Measurements from ENCODE around the gene CDCA8.
"Not testable (repeated sequence)": the region's sequence is repeated elsewhere in the genome, so short reads cannot be mapped to it uniquely, and the experiment has no call there.

Gene CDCA8

GRCh38 chr1:37737975-37738374, 45.7 kb downstream of the CDCA8 start:
- DNase-seq (ENCODE audit: low read depth in 2 of 2), result not testable (repeated sequence)

DNA sequence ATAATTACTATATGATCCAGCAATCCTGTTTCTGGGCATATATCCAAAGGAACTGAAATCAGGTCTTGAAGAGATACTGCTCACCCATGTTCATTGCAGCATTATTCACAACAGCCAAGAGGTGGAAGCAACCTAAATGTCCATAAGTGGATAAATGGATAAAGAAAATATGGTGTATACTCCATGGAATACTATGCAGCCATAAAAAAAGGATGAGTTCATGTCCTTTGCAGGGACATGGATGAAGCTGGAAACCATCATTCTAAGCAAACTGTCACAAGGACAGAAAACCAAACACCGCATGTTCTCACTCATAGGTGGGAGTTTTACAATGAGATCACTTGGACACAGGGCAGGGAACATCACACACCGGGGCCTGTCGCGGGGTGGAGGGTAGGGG, 46.3 kb downstream of the CDCA8 start:
- not testable (repeated sequence) for DNase-seq (ENCODE audit: low read depth in 2 of 2)

DNA sequence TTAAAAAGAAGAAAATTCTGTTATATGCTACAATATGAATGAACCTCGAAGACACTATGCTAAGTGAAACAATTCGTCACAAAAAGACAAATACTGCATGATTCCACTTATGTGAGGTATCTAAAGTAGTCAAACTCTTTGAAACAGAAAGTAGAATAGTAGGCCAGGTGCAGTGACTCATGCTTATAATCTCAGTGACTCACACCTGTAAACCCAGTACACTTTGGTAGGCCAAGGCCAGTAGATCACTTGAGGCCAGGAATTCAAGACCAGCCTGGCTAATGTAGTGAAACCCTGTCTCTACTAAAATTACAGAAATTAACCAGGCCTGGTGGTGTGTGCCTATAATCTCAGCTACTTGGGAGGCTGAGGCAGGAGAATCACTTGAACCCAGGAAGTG, 46.9 kb downstream of the CDCA8 start:
- DNase-seq (ENCODE audit: low read depth in 2 of 2), result no peak

GRCh38 chr1:37741130-37741529, 48.8 kb downstream of the CDCA8 start:
- no peak for DNase-seq (ENCODE audit: low read depth in 2 of 2)

DNA sequence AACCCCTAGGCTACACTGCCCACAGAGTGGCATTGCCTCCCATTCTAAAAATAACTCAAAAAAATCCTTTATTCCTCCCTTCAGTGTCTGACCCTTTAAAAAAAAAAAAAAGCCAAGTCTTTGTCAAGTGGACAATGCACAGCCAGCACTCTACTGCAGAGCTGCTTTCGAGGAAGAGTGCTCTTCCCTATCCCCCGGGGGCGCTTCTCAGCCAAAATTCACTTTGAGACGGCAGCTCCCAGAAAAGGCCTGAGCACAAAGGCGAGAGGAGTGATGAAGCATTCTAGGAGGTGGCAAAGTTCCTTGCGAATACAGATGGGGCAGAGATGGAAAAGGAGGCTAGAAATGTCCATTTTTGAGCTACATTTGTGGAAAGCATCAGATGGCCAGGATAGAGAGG, 49.3 kb downstream of the CDCA8 start:
- no peak for DNase-seq (ENCODE audit: low read depth in 2 of 2)

DNA sequence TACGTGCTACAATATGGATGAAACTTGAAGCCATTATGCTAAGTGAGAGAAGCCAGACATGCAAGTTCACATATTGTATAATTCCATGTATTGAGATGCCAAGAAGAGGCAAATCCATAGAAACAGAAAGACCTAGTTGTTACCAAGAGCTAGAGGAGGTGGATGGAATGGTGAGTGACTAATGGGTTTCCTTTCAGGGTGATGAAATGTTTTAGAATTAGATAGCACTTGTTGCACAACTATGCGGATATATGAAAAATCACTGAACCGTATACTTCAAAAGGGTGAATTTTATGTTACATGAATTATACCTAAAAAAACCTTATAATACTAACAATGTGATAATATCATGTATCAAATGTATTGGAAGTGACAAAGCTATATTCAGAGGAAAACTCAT, 54.5 kb downstream of the CDCA8 start:
- DNase-seq (ENCODE audit: low read depth in 2 of 2), result no peak

DNA sequence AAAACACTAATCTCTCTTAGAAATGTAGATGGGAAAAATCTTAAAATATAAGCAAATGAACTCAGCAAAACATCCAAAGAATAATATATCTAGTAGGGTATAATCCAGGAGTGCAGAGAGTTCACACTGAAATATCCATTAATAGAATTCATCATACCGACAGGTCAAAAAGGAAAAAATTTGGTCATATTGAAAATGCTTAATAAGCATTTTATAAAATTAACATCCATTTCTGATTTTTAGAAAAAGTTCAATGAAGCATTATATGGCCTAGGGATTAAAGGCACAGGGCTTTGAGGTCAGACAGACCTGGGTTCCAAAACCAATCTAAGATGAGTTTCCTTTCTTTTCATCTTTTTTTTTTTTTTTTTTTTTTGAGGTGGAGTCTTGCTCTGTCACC, 56.2 kb downstream of the CDCA8 start:
- no peak for DNase-seq (ENCODE audit: low read depth in 2 of 2)

DNA sequence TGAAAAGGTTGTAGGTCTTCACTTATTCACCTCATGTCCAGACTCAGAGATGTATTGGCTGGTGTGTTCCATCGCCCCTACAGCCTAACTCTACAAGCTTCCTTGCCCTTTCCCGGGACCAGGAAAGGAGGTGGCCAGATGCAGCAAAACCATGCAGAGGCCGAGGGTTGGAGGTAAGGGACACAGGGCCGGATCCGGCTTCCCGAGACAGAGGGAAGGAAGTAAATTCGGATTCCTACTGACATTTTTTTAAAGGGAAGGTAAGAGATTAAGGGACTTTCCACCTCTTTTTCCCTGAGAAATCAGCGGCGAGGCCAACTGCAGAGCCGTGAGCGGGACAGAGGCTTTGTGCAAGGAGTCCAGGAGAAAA, 59.9 kb downstream of the CDCA8 start:
- no peak for DNase-seq (ENCODE audit: low read depth in 2 of 2)

- no peak for DNase-seq (ENCODE audit: low read depth in 2 of 2)
Measured at GRCh38 chr1:37752583-37753471, 60.5 kb downstream of the CDCA8 start.

DNA sequence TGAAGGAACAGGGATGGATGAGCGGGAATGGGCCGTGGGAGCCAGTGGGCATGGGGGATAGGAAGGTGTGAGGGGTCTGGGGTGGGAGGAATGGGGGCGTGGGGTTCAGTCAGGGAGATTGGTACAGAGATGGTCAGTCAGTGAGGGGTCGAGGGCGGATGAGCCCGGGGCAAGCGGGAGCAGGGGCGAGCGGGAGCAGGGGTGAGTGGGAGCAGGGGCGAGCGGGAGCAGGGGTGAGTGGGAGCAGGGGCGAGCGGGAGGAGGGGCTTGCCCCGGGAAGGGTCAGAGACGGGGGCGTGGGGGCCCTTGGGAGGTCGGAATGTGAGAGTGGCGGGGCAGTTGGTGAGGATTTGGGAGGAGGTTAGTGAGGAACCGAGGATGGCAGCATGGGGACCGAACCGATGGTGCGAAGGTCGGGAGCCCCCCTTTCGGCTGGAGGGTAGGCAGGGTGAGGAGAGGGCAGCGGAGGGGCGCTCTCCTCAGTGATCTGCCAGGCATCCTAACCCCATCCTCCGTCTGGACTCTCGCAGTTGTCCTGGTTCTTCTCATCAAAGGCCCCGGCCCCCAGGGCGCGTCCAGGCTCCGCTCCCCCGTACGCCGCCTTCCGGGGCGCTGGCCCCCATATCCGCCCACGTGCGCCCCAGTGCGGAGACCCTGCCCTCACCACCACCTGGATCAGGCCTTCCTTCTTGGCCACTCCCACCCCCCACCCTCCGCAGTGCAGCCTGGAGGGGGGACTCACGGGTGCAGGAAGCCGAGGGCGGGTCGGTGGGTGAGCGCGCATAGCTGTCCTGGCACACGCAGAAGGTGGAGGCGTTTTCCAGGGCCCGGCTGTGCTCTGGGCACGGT, 61.4 kb downstream of the CDCA8 start:
- DNase-seq (ENCODE audit: low read depth in 2 of 2), result no peak

DNA sequence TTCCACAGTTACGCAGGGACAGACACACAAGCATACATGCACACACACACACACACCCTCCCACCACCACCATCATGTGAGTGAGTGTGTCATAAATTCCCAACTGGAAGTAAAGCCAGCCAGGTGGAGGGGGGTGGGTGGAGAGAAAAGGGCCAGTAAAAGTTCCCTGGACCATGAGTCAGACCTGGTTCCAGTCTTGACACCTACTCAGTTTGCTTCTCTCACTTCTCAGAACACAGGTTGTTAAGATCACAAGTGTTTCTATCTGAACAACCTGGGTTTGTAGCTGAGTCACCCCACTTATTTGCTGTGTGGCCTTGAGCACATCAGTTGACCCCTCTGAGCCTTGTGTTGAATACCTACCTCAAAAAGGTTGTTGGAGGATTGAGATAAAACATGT, 63.0 kb downstream of the CDCA8 start:
- DNase-seq (ENCODE audit: low read depth in 2 of 2), result no peak

- no peak for DNase-seq (ENCODE audit: low read depth in 2 of 2)
Measured at GRCh38 chr1:37755951-37756560, 63.7 kb downstream of the CDCA8 start.

All from stimulated activated CD8-positive, alpha-beta memory T cell treated with anti-CD3 and anti-CD28 coated beads, Interleukin-7, amount 100 ng/mL, for 1 hour (primary cell).